GM23248 (cell line): Measurements from ENCODE around the gene CHGA.

Experiments
- EZH2 ChIP-seq: fragments of 200-600 bp; sonication (generic); IDR thresholded peaks from 2 replicates; pipeline ENCODE4 v1.6.1; 2018; ENCODE audit warnings: antibody characterized with exemption, mild to moderate bottlenecking; ENCODE audit not compliant: insufficient read depth, poor library complexity, severe bottlenecking
- EZH2phosphoT487 ChIP-seq: fragments of 200-600 bp; sonication (generic); IDR thresholded peaks from 2 replicates; pipeline ENCODE4 v1.6.1; 2018; ENCODE audit warnings: antibody characterized with exemption, moderate library complexity, mild to moderate bottlenecking, low read depth; ENCODE audit not compliant: insufficient read depth

DNA sequence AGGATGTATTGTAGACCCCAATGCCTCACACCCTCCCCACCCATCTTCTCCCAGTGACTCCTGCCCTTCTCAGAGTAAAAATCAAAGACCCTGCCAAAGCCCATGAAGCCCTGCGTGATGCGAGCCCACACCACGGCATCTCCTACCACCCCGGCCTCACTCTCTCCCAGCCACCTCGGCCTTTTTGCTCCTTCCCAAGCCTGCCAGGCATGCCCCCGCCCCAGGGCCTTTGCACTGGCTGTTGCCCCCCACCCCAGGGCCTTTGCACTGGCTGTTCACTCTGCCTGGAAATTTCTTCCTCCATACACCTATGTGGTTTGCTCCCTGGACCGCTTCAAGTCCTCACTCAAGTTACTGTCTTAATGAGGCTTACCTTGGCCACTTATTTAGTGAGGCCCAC is 5.0 kb upstream of the CHGA start:
- no peak for TF ChIP-seq EZH2
- no peak for TF ChIP-seq EZH2phosphoT487
